Endodermal cell (in vitro differentiated cells): Measurements from ENCODE around the gene MYCT1. TPM values are rescaled to one million over a fixed set of nuclear protein-coding genes. Genes with fewer than 3 reads are reported as not detected.

Source experiments
- DNase-seq: peaks from one replicate; pipeline ENCODE4 v3.0.0-alpha.2; 2017
- H3K27ac ChIP-seq: 2 replicates; pipeline ENCODE4 v1.5.1; 2013; ENCODE audit warnings: mild to moderate bottlenecking, low read depth, low read length, moderate library complexity
- H3K27me3 ChIP-seq: 2 replicates; pipeline ENCODE4 v1.6.1; 2013; ENCODE audit warnings: mild to moderate bottlenecking, low read length, moderate library complexity; ENCODE audit not compliant: insufficient read depth, control insufficient read depth, poor library complexity, severe bottlenecking
- H3K36me3 ChIP-seq: 2 replicates; pipeline ENCODE4 v1.7.0; 2013; ENCODE audit warnings: mild to moderate bottlenecking, low read length, moderate library complexity; ENCODE audit not compliant: control insufficient read depth, insufficient read depth
- H3K4me1 ChIP-seq: one replicate; pipeline ENCODE4 v1.7.0; 2013; ENCODE audit warnings: low read length; ENCODE audit not compliant: control insufficient read depth, insufficient read depth
- H3K4me3 ChIP-seq: 2 replicates; pipeline ENCODE4 v1.5.1; 2013; ENCODE audit warnings: mild to moderate bottlenecking, low read length, moderate library complexity
- H3K9ac ChIP-seq: 2 replicates; pipeline ENCODE4 v1.6.1; 2013; ENCODE audit warnings: mild to moderate bottlenecking, low read length, moderate library complexity; ENCODE audit not compliant: poor library complexity, severe bottlenecking; ENCODE audit errors: extremely low read depth
- H3K9me3 ChIP-seq: 2 replicates; pipeline ENCODE4 v1.6.1; 2013; ENCODE audit warnings: mild to moderate bottlenecking, low read length, moderate library complexity; ENCODE audit not compliant: control insufficient read depth
- H3K27ac Mint-ChIP-seq: 2 replicates; pipeline ENCODE4 v1.8.0; 2020; ENCODE audit warnings: mixed read lengths
- H3K27me3 Mint-ChIP-seq: 2 replicates; pipeline ENCODE4 v1.8.0; 2021; ENCODE audit warnings: mild to moderate bottlenecking, mixed read lengths; ENCODE audit not compliant: insufficient read depth
- H3K36me3 Mint-ChIP-seq: 2 replicates; pipeline ENCODE4 v1.8.0; 2020; ENCODE audit warnings: low read depth, mixed read lengths
- H3K4me1 Mint-ChIP-seq: 2 replicates; pipeline ENCODE4 v1.8.0; 2020; ENCODE audit warnings: mixed read lengths
- H3K4me3 Mint-ChIP-seq: 2 replicates; pipeline ENCODE4 v1.8.0; 2020; ENCODE audit warnings: mild to moderate bottlenecking, moderate library complexity, mixed read lengths
- H3K9me3 Mint-ChIP-seq: 2 replicates; pipeline ENCODE4 v1.8.0; 2020; ENCODE audit warnings: mild to moderate bottlenecking, mixed read lengths
- WGBS, 2 experiments: methylation state at CpG; one replicate each; pipeline versions ENCODE4 v1.1.5 to v1.1.7; 2013; ENCODE audit warnings: missing lambda C conversion rate in 2 of 2, mixed read lengths in 1 of 2; ENCODE audit not compliant: insufficient coverage in 1 of 2, insufficient read length in 1 of 2; 5-methylcytosine and 5-hydroxymethylcytosine counted together
- total RNA-seq, 2 donors: library from RNA; stranded (reverse); fragmentation: NEBNext Ultra II Directional in 1 of 2; extraction: Animal tissue kit (Norgen Biotek cat#: 25700) in 1 of 2; gene quantifications; 2 replicates in 1 of 2; 3 replicates in 1 of 2; pipeline ENCODE4 v1.2.1, GENCODE V29; 2021
- TF ChIP-seq, protein P1 (sequence below): fragments of 200-600 bp; sonication (generic); conservative IDR thresholded peaks from 2 replicates; pipeline ENCODE4 v1.5.0; 2021; ENCODE audit warnings: antibody characterized with exemption, mild to moderate bottlenecking

Gene MYCT1
- total RNA-seq, 2 donors from 2014 or later: 7.9 to 15.9 TPM

- Mint-ChIP-seq H3K36me3 (peaks cover 33% of the 10 kb centered on the region), H3K27me3 (no peaks in the 10 kb centered on the region), H3K9me3 (no peaks in the 10 kb centered on the region), H3K27ac (peak overlapping the region; percentile 3), H3K4me1 (peaks cover 40% of the 10 kb centered on the region), H3K4me3 (no peak overlapping the region)
- no peak for DNase-seq
- Histone ChIP-seq H3K4me3 (no peak overlapping the region), H3K4me1 (no peaks in the 10 kb centered on the region), H3K36me3 (peaks cover 8% of the 10 kb centered on the region), H3K9ac (no peak overlapping the region), H3K27me3 (no peaks in the 10 kb centered on the region), H3K27ac (no peak overlapping the region), H3K9me3 (no peaks in the 10 kb centered on the region)
- 96 to 100% methylated on average over 2 to 3 of the region's 3 CpGs for WGBS, 2 experiments
- TF ChIP-seq, protein P1, sequence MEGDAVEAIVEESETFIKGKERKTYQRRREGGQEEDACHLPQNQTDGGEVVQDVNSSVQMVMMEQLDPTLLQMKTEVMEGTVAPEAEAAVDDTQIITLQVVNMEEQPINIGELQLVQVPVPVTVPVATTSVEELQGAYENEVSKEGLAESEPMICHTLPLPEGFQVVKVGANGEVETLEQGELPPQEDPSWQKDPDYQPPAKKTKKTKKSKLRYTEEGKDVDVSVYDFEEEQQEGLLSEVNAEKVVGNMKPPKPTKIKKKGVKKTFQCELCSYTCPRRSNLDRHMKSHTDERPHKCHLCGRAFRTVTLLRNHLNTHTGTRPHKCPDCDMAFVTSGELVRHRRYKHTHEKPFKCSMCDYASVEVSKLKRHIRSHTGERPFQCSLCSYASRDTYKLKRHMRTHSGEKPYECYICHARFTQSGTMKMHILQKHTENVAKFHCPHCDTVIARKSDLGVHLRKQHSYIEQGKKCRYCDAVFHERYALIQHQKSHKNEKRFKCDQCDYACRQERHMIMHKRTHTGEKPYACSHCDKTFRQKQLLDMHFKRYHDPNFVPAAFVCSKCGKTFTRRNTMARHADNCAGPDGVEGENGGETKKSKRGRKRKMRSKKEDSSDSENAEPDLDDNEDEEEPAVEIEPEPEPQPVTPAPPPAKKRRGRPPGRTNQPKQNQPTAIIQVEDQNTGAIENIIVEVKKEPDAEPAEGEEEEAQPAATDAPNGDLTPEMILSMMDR: no peak
These were observed 2.2 kb upstream of the MYCT1 start for GRCh38 chr6:152695372-152696045.

DNA sequence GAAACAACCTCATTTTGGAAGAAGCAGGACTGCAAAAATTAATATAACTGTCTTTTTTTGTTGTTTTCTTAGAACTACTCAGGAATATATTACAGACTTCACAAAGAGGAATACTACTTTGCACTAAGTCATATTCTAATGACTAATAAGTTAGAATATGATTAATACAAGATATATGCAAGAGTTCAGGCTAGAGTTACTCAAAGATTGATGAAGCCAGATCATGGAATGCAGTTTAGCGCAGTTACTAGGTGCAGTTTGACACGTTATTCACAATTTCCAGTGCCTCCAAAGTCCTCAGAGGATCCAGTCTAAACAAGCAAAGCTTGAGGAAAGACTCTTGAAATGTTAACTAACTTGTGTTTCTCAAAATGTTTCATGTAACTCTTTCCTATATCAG, 1.2 kb upstream of the MYCT1 start:
- no peaks in the 10 kb centered on the region for H3K27me3 ChIP-seq
- H3K4me3 ChIP-seq: no peak overlapping the region
- DNase-seq: no peak
- 94 to 100% methylated on average over 2 of the region's 2 CpGs for WGBS, 2 experiments
- Mint-ChIP-seq H3K36me3 (peaks cover 31% of the 10 kb centered on the region), H3K4me1 (peaks cover 49% of the 10 kb centered on the region), H3K27ac (no peak overlapping the region), H3K4me3 (no peak overlapping the region), H3K27me3 (no peaks in the 10 kb centered on the region), H3K9me3 (no peaks in the 10 kb centered on the region)
- no peaks in the 10 kb centered on the region for H3K4me1 ChIP-seq
- TF ChIP-seq, protein P1: no peak
- peaks cover 8% of the 10 kb centered on the region for H3K36me3 ChIP-seq
- no peaks in the 10 kb centered on the region for H3K9me3 ChIP-seq
- H3K9ac ChIP-seq: no peak overlapping the region
- H3K27ac ChIP-seq: no peak overlapping the region

GRCh38 chr6:152698692-152699091, 995 bp downstream of the MYCT1 start:
- Histone ChIP-seq H3K27ac (no peak overlapping the region), H3K9me3 (no peaks in the 10 kb centered on the region), H3K9ac (no peak overlapping the region), H3K4me1 (no peaks in the 10 kb centered on the region), H3K27me3 (no peaks in the 10 kb centered on the region), H3K4me3 (no peak overlapping the region), H3K36me3 (peaks cover under 1% of the 10 kb centered on the region)
- TF ChIP-seq, protein P1: no peak
- Mint-ChIP-seq H3K27ac (peak overlapping the region; percentile 67), H3K36me3 (peaks cover 13% of the 10 kb centered on the region), H3K27me3 (no peaks in the 10 kb centered on the region), H3K9me3 (no peaks in the 10 kb centered on the region), H3K4me3 (no peak overlapping the region), H3K4me1 (peaks cover 42% of the 10 kb centered on the region)
- WGBS, 2 experiments: 89 to 93% methylated on average over 1 of the region's 1 CpG
- DNase-seq: no peak
